SW480 (cell line): Measurements from ENCODE around the gene LHFPL3.
"Not testable (repeated sequence)": the region's sequence is repeated elsewhere in the genome, so short reads cannot be mapped to it uniquely, and the experiment has no call there.

Source experiments
- DNase-seq: peaks from one replicate; pipeline ENCODE4 v3.0.0-alpha.2; 2016; ENCODE audit warnings: low spot score

Gene LHFPL3

GRCh38 chr7:104695563-104695962 is 367.2 kb downstream of the LHFPL3 start:
- no peak for DNase-seq

GRCh38 chr7:104700336-104700735 is 371.9 kb downstream of the LHFPL3 start:
- DNase-seq: no peak

GRCh38 chr7:104721027-104721426 is 392.6 kb downstream of the LHFPL3 start:
- not testable (repeated sequence) for DNase-seq

GRCh38 chr7:104723001-104723400 is 394.6 kb downstream of the LHFPL3 start:
- DNase-seq: no peak

GRCh38 chr7:104758504-104758903 is 430.1 kb downstream of the LHFPL3 start:
- DNase-seq: no peak

- DNase-seq: no peak
Observed at GRCh38 chr7:104761892-104762291, 433.5 kb downstream of the LHFPL3 start.

GRCh38 chr7:104767113-104767512 is 438.7 kb downstream of the LHFPL3 start:
- DNase-seq: no peak

GRCh38 chr7:104767826-104768536 is 439.6 kb downstream of the LHFPL3 start:
- DNase-seq: peak; percentile 28

- DNase-seq: no peak
Observed at GRCh38 chr7:104772405-104773345, 444.3 kb downstream of the LHFPL3 start.

- no peak for DNase-seq
Observed at GRCh38 chr7:104773796-104774195, 445.4 kb downstream of the LHFPL3 start.

- no peak for DNase-seq
Observed at GRCh38 chr7:104775531-104775930, 447.1 kb downstream of the LHFPL3 start.

GRCh38 chr7:104777301-104777800 is 448.9 kb downstream of the LHFPL3 start:
- no peak for DNase-seq

GRCh38 chr7:104779888-104780287 is 451.5 kb downstream of the LHFPL3 start:
- DNase-seq: peak; percentile 41

GRCh38 chr7:104784686-104785085 is 456.3 kb downstream of the LHFPL3 start:
- no peak for DNase-seq

GRCh38 chr7:104789780-104790179 is 461.4 kb downstream of the LHFPL3 start:
- DNase-seq: no peak

- DNase-seq: no peak
Observed at GRCh38 chr7:104790440-104790839, 462.0 kb downstream of the LHFPL3 start.

GRCh38 chr7:104791080-104791479 is 462.7 kb downstream of the LHFPL3 start:
- no peak for DNase-seq

GRCh38 chr7:104793066-104793465 is 464.7 kb downstream of the LHFPL3 start:
- no peak for DNase-seq

- DNase-seq: no peak
Observed at GRCh38 chr7:104794154-104794553, 465.8 kb downstream of the LHFPL3 start.

GRCh38 chr7:104794589-104794988 is 466.2 kb downstream of the LHFPL3 start:
- no peak for DNase-seq

- no peak for DNase-seq
Observed at GRCh38 chr7:104795086-104795485, 466.7 kb downstream of the LHFPL3 start.

- DNase-seq: no peak
Observed at GRCh38 chr7:104795616-104796398, 467.4 kb downstream of the LHFPL3 start.
